ENCODE measurements around the gene HCLS1.

- TF ChIP-seq SP1 (IDR thresholded peaks at IDR 0.05) = no peak
- no peak for TF ChIP-seq CTBP1 (IDR thresholded peaks at IDR 0.05; ENCODE audit: borderline replicate concordance)
- TF ChIP-seq ARNT (IDR thresholded peaks at IDR 0.05) = no peak
- no peak for TF ChIP-seq NFRKB (IDR thresholded peaks at IDR 0.05)
- TF ChIP-seq ZNF384 (IDR thresholded peaks at IDR 0.05) = no peak
- TF ChIP-seq PKNOX1 (IDR thresholded peaks at IDR 0.05) = no peak
These were observed 1.8 kb downstream of the HCLS1 start for GRCh38 chr3:121658716-121659435.

Measured in HEK293T (cell line).